Esophagus squamous epithelium (tissue), 4 donors: ENCODE data around the gene HTR2A.

Experiments
- POLR2A ChIP-seq, 4 donors: fragments of 450-650 bp; IDR thresholded peaks; one replicate each; pipeline ENCODE4 v1.6.1; 2017; ENCODE audit warnings: antibody characterized with exemption in 4 of 4, mild to moderate bottlenecking in 4 of 4, moderate library complexity in 3 of 4
- TF ChIP-seq, protein P1 (sequence below), 6 experiments: fragments of 450-650 bp in 4 of 6; fragments of 200-600 bp in 2 of 6; sonication (generic) in 2 of 6; IDR thresholded peaks; one replicate each; pipeline ENCODE4 v1.5.1; 2016 to 2019; ENCODE audit warnings: antibody characterized with exemption in 6 of 6, mild to moderate bottlenecking in 4 of 6, moderate library complexity in 4 of 6

DNA sequence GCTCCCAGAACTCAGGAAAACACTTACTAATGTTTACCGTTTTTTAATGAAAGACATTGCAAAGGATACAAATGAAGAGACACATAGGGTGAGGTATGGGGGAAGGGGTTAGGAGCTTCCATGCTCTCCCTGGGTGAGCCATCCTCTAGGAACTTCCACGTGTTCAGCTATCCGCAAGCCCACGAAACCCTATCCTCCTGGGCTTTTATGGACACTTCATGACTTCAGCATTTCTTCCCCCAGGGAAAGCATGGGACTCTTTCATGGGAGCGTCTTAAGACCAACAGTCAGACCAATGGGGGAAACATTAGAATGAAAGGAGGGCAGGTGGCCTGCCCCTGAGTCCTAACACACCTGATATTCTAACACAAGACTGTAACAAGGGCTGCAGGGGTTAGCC, 93.3 kb downstream of the HTR2A start:
- TF ChIP-seq POLR2A (IDR thresholded peaks at IDR 0.05): no peak
- TF ChIP-seq, protein P1, sequence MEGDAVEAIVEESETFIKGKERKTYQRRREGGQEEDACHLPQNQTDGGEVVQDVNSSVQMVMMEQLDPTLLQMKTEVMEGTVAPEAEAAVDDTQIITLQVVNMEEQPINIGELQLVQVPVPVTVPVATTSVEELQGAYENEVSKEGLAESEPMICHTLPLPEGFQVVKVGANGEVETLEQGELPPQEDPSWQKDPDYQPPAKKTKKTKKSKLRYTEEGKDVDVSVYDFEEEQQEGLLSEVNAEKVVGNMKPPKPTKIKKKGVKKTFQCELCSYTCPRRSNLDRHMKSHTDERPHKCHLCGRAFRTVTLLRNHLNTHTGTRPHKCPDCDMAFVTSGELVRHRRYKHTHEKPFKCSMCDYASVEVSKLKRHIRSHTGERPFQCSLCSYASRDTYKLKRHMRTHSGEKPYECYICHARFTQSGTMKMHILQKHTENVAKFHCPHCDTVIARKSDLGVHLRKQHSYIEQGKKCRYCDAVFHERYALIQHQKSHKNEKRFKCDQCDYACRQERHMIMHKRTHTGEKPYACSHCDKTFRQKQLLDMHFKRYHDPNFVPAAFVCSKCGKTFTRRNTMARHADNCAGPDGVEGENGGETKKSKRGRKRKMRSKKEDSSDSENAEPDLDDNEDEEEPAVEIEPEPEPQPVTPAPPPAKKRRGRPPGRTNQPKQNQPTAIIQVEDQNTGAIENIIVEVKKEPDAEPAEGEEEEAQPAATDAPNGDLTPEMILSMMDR (IDR thresholded peaks at IDR 0.05): no peak
